ENCODE data around the gene IL1B. TPM values are rescaled to one million over a fixed set of nuclear protein-coding genes. Genes with fewer than 3 reads are reported as not detected.

The IL1B gene
- total RNA-seq, 2 donors from 2014 or later = 1.0 to 2.6 TPM

DNA sequence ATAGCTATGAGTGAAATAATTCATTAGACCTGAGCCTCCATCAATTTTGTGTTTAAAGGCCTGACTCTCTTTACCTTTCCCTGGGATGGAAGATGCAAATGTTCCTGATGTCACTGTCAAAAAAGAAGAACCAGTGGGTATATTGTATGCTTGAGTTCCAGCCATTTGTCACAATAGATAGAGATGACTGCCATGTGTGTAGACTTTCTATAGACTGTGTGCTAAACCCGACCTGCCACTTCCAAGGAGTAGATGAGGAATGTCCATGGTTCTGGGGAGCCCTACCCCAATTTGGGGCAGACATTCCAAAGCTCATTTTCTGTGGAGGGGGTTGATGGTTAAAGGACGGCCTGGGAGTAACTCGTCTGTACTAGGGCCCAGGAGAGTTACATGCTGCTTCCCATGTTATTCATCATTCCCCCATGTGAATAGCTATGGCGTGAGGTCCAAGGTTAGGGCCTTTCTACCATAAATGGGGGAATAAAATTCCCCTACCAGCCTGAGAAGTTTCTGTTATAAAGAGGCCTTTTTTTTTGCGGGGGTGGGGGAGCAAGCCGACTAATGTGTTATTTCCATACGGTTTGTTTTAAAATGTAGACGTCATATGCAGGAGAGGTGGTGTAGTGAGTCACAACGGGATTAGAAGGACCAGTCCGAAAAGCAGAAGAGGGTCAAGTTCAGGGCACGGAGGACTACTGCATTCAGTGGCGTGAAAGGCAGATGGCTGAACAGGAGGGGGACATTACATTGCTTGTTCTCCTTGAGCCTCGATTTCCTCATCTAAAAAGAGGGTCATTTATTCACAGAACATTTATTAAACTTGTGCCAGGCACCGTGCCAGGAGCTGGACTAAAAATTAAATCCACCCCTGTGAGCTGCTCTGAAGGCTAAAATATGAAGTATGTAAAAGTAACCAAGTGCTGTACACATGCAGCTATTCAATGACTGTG, 24.0 kb downstream of the IL1B start:
- no peak for DNase-seq (ENCODE audit: low spot score)
- peaks cover 0 to 25% of the 10 kb centered on the region in 2 donors for H3K4me1 ChIP-seq
- no peak overlapping the region for H3K27ac ChIP-seq
- no peaks in the 10 kb centered on the region for H3K27me3 ChIP-seq
- H3K4me3 ChIP-seq = no peak overlapping the region
- peaks cover 0 to 4% of the 10 kb centered on the region in 2 donors for H3K9me3 ChIP-seq
- no peaks in the 10 kb centered on the region for H3K36me3 ChIP-seq
- TF ChIP-seq, protein P1, sequence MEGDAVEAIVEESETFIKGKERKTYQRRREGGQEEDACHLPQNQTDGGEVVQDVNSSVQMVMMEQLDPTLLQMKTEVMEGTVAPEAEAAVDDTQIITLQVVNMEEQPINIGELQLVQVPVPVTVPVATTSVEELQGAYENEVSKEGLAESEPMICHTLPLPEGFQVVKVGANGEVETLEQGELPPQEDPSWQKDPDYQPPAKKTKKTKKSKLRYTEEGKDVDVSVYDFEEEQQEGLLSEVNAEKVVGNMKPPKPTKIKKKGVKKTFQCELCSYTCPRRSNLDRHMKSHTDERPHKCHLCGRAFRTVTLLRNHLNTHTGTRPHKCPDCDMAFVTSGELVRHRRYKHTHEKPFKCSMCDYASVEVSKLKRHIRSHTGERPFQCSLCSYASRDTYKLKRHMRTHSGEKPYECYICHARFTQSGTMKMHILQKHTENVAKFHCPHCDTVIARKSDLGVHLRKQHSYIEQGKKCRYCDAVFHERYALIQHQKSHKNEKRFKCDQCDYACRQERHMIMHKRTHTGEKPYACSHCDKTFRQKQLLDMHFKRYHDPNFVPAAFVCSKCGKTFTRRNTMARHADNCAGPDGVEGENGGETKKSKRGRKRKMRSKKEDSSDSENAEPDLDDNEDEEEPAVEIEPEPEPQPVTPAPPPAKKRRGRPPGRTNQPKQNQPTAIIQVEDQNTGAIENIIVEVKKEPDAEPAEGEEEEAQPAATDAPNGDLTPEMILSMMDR (IDR thresholded peaks at IDR 0.05) = no peak

DNA sequence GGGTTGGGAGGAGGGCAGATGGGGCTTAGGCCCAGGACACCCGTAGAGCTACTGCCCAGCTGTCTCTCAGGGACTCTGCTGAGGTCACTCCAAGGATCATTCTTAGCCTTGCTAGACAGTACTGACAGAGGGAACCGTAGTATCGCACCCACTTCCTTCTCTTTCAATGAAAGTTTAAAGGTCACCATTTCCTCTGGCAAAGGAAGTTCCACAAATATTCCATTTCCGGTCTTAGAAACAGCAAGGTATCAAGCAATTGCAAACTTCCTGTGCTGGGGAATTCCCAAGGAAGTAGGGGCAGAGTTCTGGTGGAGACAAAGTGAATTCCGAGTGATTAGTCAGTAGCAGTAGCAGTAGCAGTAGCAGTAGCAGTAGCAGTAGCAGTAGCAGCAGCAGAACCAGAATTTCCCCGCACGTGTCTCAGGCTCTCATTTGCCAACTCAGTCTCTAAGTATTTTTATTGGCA, 24.7 kb downstream of the IL1B start:
- no peak for DNase-seq (ENCODE audit: low spot score)
- H3K27me3 ChIP-seq = no peaks in the 10 kb centered on the region
- H3K36me3 ChIP-seq = no peaks in the 10 kb centered on the region
- TF ChIP-seq, protein P1 (IDR thresholded peaks at IDR 0.05) = no peak
- H3K9me3 ChIP-seq = peaks cover 0 to 4% of the 10 kb centered on the region in 2 donors
- H3K4me1 ChIP-seq = peaks cover 0 to 25% of the 10 kb centered on the region in 2 donors
- no peak overlapping the region for H3K27ac ChIP-seq
- H3K4me3 ChIP-seq = no peak overlapping the region

DNA sequence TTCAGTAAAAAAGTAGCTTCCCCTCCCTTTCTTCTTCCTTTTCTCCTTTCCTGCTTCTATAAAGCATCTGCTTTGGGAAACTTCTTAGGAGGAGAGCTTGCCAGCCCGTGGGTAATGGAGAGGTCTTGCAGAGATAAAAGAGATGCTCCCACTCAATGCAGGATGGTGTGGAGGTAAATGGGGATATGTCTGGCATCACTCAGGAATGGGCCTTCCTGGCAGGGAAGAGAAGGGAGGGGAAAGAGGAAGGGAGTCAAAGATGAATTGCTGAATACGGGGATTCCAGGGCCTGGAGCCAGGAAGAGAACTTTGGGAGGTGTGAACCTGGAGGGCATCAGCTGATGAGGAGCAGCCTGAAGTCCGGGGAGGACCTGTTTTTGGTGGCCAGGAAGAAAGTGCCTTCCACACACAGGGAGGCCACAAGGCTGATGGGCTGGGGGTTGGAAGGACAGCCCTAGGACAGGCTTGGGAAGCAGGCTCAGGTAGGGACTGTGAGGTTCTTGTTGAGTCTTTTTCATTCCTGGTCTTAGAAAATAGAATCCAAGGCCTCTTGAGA, 25.2 kb downstream of the IL1B start:
- H3K27ac ChIP-seq = no peak overlapping the region
- H3K4me1 ChIP-seq = peaks cover 0 to 25% of the 10 kb centered on the region in 2 donors
- H3K9me3 ChIP-seq = peaks cover 0 to 4% of the 10 kb centered on the region in 2 donors
- TF ChIP-seq, protein P1 (IDR thresholded peaks at IDR 0.05) = no peak
- H3K27me3 ChIP-seq = no peaks in the 10 kb centered on the region
- no peak for DNase-seq (ENCODE audit: low spot score)
- H3K36me3 ChIP-seq = no peaks in the 10 kb centered on the region
- H3K4me3 ChIP-seq = no peak overlapping the region

DNA sequence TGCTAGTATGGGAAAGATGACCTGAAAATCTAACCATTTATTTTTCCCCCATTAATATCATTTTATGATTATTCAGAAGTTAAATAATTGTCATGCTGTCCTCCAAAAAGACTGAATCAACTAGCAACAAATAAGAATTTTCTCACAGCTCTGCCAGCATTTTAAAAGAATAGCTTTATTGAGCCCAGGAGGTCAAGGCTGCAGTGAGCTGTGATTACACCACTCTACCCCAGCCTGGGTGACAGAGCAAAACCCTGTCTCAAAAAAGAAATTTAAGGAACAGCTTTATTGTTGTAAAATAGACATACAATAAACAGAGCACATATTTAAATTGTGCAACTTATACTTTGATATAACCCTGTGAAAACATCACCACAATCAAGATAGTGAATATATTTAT, 27.5 kb downstream of the IL1B start:
- Histone ChIP-seq H3K4me1 (peaks cover 0 to 25% of the 10 kb centered on the region in 2 donors), H3K4me3 (no peak overlapping the region), H3K27ac (no peak overlapping the region), H3K9me3 (peaks cover 0 to 4% of the 10 kb centered on the region in 2 donors), H3K36me3 (no peaks in the 10 kb centered on the region), H3K27me3 (no peaks in the 10 kb centered on the region)
- TF ChIP-seq, protein P1 (IDR thresholded peaks at IDR 0.05) = no peak
- DNase-seq (ENCODE audit: low spot score) = no peak

DNA sequence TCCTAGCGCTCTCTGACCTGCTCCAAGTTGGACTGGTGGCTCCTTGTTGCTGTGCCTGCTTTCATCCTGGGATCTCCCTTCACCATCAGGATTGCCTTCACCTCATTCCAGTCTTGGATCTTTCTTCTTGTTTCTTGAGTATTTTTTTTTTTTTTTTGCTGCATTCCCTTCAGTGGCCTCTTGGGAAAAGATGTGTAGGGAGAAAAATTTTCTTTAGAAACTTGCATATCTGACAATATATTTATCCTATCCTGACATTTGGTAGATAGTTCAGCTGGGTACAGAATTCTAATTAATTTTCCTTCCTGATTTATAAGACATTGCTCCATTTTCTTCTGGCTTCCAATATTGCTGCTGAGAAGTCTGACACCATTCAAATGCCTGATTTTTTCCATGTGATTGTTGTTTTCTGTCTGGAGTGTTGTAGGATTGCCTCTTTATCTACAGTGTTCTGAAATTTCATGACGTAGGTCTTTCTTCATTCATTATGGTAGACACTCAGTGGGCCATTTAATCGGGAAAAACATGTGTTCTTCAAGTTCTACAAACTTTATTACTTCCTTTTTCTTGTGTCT, 29.3 kb downstream of the IL1B start:
- Histone ChIP-seq H3K36me3 (no peaks in the 10 kb centered on the region), H3K27me3 (no peaks in the 10 kb centered on the region)
- TF ChIP-seq, protein P1 (IDR thresholded peaks at IDR 0.05) = no peak

More for the DNA sequence above, 29.3 kb downstream of the IL1B start:
- no peak for DNase-seq (ENCODE audit: low spot score)
- H3K4me1 ChIP-seq = peaks cover 0 to 11% of the 10 kb centered on the region in 2 donors
- H3K4me3 ChIP-seq = no peak overlapping the region
- H3K27ac ChIP-seq = no peak overlapping the region
- peaks cover 0 to 4% of the 10 kb centered on the region in 2 donors for H3K9me3 ChIP-seq
